ENCODE measurements around the gene NPL. TPM values are rescaled to one million over a fixed set of nuclear protein-coding genes. Genes with fewer than 3 reads are reported as not detected.

NPL gene
- total RNA-seq, 4 donors from 2014 or later, result 6.6 to 18.9 (median 9.7) TPM

DNA sequence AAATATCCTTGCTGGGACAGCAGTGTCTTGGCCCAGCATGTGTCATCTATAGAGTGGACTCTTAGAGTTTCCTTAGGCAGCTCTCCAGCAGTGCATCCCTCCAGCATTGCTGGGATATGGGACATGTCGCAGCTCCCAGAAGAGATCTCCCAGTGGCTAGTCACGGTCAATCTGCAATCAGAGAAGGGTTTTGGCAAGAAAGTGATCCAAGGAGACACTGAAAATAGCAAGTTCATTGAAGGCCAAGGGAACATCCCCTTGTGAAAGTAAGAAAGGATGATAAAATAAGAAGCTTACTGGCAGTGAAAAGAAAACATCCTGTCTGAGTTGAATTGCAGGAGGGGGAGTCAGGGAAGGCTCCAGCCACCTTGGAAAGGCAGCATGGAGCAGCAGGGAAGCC lies 19.3 kb upstream of the NPL start:
- no peak overlapping the region for H3K4me3 ChIP-seq (ENCODE audit: low read depth, poor library complexity, severe bottlenecking)
- no peak for DNase-seq (ENCODE audit: low spot score in 2 of 2)
- intact Hi-C loops (cut with DNase I; ENCODE audit: low total_unique reads), result no loop called here
- 59 to 64% methylated on average over 2 of the region's 2 CpGs for WGBS, 2 donors
- TF ChIP-seq, protein P1, sequence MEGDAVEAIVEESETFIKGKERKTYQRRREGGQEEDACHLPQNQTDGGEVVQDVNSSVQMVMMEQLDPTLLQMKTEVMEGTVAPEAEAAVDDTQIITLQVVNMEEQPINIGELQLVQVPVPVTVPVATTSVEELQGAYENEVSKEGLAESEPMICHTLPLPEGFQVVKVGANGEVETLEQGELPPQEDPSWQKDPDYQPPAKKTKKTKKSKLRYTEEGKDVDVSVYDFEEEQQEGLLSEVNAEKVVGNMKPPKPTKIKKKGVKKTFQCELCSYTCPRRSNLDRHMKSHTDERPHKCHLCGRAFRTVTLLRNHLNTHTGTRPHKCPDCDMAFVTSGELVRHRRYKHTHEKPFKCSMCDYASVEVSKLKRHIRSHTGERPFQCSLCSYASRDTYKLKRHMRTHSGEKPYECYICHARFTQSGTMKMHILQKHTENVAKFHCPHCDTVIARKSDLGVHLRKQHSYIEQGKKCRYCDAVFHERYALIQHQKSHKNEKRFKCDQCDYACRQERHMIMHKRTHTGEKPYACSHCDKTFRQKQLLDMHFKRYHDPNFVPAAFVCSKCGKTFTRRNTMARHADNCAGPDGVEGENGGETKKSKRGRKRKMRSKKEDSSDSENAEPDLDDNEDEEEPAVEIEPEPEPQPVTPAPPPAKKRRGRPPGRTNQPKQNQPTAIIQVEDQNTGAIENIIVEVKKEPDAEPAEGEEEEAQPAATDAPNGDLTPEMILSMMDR (IDR thresholded peaks at IDR 0.05), result no peak
- no peak for TF ChIP-seq POLR2A (IDR thresholded peaks at IDR 0.05)

DNA sequence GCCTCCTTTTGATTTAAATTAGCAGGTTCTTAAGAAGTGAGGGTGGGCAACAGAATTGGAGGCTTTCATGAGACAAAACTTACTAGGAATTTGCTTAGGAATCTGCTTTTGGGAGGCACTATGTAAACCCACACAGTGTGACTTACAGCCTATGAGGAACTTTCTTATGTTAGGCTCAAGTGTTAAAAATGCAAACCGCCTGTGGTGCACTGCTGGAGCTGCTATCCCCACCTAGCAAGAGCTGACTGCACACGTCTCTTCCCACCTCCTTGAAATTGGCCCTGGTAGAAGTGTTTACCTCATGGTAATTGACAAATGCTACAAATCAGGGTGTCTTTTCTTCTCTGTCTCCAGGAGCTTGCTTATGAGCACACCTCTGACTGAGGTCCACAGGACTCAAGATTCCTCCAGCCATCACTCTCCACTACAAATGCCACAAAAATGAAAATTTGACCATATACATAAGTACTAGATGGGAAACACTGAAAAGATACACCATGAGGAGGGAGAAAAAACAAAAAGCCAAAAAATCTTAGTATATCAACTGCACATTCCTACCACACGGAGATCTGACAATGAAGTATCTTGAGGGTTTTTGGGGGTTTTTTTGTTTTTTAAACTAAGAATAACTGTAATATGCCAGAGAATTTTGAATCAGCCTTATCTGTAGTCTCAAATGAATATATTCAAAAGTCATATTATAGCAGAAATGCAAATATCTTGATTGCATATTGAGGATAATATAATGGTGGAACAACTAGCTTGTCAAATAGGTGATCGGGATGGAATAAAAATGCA lies 18.2 kb upstream of the NPL start:
- no peak overlapping the region for H3K4me3 ChIP-seq (ENCODE audit: low read depth, poor library complexity, severe bottlenecking)
- DNase-seq (ENCODE audit: low spot score in 2 of 2), result no peak
- intact Hi-C loops (cut with DNase I; ENCODE audit: low total_unique reads), result no loop called here
- WGBS, 2 donors, result 90 to 96% methylated on average over 4 of the region's 4 CpGs
- TF ChIP-seq POLR2A (IDR thresholded peaks at IDR 0.05), result no peak
- TF ChIP-seq, protein P1 (IDR thresholded peaks at IDR 0.05), result no peak

DNA sequence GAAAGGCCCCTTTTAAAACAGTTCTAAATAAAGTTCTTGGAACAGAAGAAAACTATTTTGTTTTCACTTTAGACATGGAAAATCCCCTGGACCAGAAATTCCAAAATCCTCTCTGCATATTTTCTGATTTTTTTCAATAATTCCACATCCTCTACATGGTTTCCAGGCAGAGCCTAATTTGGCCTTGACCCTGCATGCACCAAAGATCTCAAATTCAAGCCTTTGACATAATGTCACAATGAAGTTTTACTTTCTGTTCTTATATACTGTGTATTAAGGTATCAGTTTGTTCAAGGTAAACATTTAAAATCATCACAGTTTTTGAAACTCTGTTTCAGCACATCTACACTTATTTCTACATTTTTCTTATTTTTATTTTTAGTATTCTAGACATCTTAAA lies 12.2 kb upstream of the NPL start:
- no peak overlapping the region for H3K4me3 ChIP-seq (ENCODE audit: low read depth, poor library complexity, severe bottlenecking)
- TF ChIP-seq POLR2A (IDR thresholded peaks at IDR 0.05), result no peak
- intact Hi-C loops (cut with DNase I; ENCODE audit: low total_unique reads), result no loop called here
- DNase-seq (ENCODE audit: low spot score in 2 of 2), result no peak

DNA sequence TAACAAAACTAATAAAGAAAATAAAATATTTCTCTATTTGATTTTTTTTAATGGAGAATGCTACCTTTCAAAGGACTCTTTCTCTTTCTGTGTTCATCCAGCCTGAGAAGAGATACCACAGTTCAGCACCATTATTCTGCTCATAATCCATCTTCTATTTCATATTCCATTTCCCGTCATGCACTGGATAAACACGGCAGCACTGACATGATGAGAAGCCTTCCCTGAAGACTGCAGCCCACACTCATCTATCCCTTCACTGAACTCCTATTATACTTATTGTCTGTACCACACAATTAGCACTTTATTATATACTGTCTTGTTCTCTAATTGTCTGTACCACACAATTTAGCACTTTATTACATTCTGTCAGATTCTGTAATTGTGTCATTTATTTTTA lies 10.7 kb upstream of the NPL start:
- intact Hi-C loops (cut with DNase I; ENCODE audit: low total_unique reads), result no loop called here
- no peak overlapping the region for H3K4me3 ChIP-seq (ENCODE audit: low read depth, poor library complexity, severe bottlenecking)
- TF ChIP-seq POLR2A (IDR thresholded peaks at IDR 0.05), result no peak
- TF ChIP-seq, protein P1 (IDR thresholded peaks at IDR 0.05), result no peak
- peak in 1 of 2 donors; percentile 7 for DNase-seq (ENCODE audit: low spot score in 2 of 2)
- WGBS, 2 donors, result 83 to 89% methylated on average over 2 of the region's 2 CpGs

DNA sequence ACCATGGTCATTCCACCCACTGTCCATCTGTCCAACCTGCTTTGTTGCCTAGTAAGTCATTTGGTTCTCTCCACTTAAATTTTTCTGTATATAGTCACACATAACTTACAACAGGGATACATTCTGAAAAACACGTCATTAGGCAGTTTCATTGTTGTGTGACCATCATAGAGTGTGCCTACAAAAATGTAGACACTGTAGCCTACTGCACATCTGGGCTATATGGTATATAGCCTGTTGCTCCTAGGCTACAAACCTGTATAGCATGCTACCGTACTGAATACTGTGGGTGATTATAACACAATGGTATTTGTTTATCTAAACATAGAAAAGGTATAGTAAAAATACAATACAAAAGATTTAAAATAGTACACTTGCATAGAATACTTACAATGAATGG lies 10.0 kb upstream of the NPL start:
- intact Hi-C loops (cut with DNase I; ENCODE audit: low total_unique reads), result no loop called here
- no peak for DNase-seq (ENCODE audit: low spot score in 2 of 2)
- no peak for TF ChIP-seq POLR2A (IDR thresholded peaks at IDR 0.05)
- TF ChIP-seq, protein P1 (IDR thresholded peaks at IDR 0.05), result no peak
- no peak overlapping the region for H3K4me3 ChIP-seq (ENCODE audit: low read depth, poor library complexity, severe bottlenecking)
- WGBS, 2 donors, result 88% methylated on average over 2 of the region's 2 CpGs

DNA sequence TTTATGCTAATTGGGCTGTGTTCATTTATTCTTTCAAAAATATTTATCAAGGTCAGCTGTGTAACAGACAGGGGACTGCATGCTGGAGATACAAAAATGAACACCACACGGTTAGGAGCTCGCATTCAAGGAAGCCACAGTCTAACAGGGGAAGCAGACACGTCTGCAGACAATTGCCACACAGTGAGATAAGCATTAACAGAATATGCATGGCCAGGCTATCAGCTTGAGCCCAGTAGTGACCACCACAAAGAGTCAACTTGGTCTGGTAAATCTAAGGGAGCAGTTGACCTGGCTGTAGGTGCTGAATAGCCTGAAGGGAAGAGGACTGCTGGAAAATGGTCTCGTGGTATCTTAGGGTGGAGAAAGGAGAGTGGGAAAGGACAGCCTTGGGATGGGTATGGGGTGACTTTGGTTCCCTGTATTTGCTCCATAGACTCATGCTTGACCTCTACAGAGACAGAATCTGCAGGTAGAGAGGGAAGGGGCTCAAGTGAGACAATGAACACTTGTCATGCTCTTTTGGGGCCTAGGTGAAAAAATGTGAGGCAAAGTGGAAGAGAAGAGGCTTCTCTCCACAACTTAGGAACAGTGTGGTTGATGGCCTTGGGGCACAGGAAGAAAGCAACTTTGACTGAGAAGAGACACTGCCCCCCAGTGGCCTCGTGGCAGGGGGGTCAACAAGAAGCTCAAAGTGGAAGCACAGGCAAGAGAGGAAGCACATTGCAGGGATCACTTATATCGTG lies 7.6 kb upstream of the NPL start:
- WGBS, 2 donors, result 57 to 63% methylated on average over 6 of the region's 6 CpGs
- intact Hi-C loops (cut with DNase I; ENCODE audit: low total_unique reads), result no loop called here
- peak; percentile 45 to 89 for DNase-seq (ENCODE audit: low spot score in 2 of 2)
- TF ChIP-seq, protein P1 (IDR thresholded peaks at IDR 0.05), result no peak
- no peak for TF ChIP-seq POLR2A (IDR thresholded peaks at IDR 0.05)
- H3K4me3 ChIP-seq (ENCODE audit: low read depth, poor library complexity, severe bottlenecking), result no peak overlapping the region
